GM18861 (cell line): ENCODE data around the gene ZNF670.

ENCODE experiments used
- ATAC-seq: cut with Tn5 transposase; IDR thresholded peaks from one replicate; pipeline ENCODE4 v1.9.1; 2021; ENCODE audit not compliant: unreplicated experiment

The ZNF670 gene

GRCh38 chr1:247104965-247105364 is 26.4 kb upstream of the ZNF670 start:
- no peak for ATAC-seq

GRCh38 chr1:247103859-247104591 is 25.4 kb upstream of the ZNF670 start, which contains the start of gene ZNF669:
Gene ZNF669 (minus strand): TSS chr1:247104356. CDS start chr1:247104199, 157 bp downstream.
- ATAC-seq = peak; percentile 98

- ATAC-seq = no peak
Measured at GRCh38 chr1:247102381-247102780, 23.8 kb upstream of the ZNF670 start.

DNA sequence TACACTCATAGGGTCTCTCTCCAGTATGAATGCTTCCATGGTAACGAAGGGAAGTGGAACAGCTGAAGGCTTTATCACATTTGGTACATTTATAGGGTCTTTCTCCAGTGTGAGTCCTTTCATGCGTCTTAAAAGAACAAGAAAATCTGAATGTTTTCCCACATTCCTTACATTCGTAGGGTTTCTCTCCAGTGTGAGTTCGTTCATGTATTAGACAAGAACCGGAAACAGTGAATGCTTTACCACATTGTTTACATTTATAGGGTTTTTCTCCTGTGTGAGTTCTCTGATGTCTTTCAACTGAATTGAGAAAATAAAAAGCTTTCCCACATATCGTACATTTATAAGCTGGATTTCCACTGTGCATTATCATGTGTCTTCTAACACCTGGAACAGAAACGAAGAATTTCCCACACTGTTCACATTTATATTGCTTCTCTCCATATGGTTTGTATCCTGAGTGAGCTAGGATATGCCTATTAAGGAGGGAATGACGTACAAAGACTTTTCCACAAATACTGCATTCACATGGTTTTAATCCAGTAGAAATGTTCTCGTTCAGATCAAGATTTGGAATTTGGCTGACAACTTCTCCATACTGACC is 22.2 kb upstream of the ZNF670 start:
- no peak for ATAC-seq

DNA sequence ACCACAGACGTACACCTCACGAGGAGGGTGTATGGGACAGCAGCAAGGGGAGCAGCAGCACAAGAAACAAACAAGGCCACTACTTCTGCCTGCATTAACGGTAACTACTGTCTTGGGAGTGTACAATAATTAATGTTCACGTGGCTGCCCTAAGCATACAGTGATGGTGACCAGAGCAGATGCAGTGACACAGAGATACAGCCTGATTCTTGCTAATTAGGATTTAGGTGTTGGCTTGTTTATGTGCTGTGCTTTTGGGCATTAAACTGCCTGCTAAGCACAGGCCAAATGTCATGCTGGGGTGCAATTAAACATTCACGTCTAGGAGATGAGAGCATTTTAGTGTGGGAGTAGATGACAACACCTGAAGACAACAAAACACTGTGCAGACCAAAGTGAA is 18.3 kb upstream of the ZNF670 start:
- no peak for ATAC-seq

DNA sequence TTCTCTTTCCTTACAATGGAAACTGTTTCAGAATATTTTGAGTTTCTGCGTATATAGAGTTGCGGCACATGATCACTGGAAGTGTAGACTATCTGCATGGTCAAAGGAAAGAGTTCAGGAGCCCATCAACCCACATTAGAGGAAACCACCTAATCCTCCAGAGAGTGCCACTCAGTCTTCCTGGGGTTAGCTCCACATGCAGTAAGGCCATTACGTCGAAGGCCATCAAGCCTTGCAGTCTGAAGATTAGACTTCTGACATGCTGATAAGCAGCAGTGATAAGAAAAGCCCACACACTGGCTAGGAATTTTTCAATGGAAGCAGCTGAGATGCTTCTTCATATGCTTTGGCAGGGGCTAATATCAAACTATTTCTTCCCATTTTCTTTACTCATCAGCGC is 17.9 kb upstream of the ZNF670 start:
- no peak for ATAC-seq

DNA sequence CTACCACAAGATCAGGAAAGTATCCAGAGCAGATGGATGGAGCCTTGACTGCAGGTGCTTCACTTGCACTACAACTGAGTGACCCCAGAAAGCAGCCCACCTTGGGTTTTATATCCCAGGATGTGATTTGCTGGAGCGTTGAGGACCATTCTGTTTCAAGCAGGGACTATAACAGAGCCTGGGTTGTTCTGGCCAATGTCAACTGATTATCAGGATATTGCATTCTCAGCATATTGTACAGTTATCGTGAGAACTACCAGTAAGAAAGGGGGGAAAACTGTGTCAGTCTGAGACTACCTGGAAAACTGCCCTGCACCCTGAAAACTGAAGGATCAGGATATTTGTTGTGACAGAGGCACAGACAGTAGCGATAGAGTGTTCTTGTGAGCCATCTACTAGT is 17.5 kb upstream of the ZNF670 start:
- ATAC-seq = no peak

- ATAC-seq = no peak
Measured at GRCh38 chr1:247090455-247090854, 11.8 kb upstream of the ZNF670 start.

DNA sequence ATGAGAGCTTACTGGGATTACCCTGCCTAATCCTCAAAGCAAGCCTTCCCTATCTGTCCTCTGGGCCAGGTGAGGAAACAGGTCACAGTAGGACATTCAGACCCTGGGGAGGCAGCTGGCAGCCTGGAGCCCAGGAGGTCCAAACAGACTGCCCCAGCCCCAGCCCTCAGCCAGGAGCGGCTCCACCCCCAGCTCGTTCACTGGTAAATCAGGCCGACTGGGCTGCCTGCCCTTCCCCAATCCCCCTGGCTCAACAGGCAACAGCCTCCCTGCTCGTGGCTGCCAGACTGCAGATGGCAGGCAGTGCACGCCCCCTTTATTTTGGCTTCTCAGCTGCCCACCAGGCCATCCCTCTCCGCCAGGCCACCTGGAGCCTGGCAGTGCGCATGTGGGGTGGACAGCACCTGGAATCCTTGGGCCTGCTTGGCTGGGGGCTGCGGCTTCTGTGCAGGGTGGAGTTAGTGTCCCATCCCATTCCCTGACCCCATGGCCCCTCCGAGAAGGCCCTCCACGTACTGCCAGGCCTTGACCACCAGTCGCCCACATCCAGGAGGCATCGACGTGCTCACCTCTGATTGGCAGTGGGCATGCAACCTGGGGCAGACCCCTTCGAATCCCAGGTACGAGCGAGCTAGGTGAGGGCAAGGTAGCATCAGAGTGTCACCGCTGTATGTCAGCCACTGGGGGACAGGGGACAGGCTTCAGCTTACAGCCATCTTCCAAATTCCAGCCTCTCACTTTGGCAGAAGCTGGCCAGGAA is 11.2 kb upstream of the ZNF670 start:
- ATAC-seq = no peak

- ATAC-seq = no peak
Measured at GRCh38 chr1:247088967-247089366, 10.4 kb upstream of the ZNF670 start.

DNA sequence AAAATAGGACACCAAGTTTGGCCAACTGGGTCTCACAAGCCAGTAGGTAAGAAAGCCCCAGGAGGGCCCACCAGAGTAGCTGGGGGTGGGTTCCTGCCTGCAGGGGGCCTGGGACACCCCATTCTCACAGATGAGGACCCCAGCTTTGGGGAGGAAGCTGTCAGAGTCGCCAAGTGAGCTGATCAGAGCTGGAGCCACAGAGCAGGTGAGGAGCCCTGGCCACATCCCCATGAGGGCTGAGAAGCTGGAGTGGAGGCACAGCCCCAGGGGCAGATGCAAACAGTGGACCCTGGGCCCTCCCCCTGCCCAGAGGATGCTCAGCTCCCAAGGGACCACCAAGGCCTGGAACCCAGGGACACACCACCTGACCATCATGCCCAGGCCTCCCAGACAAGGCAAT is 8.6 kb upstream of the ZNF670 start:
- no peak for ATAC-seq

- no peak for ATAC-seq
Measured at GRCh38 chr1:247085310-247085709, 6.7 kb upstream of the ZNF670 start.

GRCh38 chr1:247084771-247085170 is 6.2 kb upstream of the ZNF670 start:
- ATAC-seq = no peak

DNA sequence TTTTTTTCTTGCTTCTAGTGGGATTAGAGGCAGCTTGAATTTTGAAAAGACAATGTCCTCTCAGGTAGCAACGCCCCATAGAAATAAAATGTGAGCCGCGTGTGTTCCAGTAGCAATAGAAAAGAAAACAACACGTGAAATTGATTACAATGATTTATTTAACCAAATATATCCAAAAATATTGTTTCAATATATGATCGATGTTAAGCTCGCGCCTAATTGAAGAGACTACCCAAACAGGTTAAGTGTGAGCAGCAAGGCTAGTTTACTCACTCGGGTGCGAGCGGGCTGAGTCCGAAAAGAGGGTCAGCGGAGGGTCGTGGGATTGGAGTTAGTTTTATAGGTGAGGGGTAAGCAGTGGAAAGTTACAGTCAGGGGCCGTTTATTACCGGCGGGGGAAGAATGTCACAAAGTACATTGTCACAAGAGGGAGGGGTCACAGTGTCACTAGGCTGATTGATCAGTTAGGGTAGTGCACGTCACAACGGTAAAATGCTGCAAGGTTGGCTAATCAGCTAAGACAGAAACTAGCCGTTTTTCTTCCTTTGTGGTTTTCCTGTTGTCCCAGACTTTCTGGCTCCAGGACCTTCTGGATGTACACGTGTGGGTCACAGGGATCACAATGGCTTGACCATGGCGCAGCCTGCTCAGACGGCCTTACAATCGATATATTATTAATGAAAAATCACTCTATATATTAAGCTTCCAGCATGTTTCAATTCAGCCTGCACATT is 697 bp upstream of the ZNF670 start:
- ATAC-seq = no peak

DNA sequence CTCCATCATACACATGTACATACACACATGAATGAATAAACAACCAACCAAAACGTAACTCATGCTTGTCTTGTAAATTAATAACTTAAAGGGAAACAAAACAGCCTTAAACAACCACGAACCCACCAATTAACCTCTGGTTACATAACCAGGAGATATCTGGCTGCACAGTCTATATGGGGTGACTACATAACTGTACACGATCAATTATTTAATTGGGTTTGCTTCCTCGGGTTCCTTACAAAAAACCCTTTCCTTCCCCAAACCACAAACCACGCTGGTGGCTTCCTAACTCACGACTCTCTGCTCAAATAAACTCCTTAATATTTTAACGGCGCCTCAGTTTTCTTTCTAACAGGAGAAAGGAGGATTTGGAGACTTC is 744 bp downstream of the ZNF670 start:
- peak; percentile 33 for ATAC-seq

DNA sequence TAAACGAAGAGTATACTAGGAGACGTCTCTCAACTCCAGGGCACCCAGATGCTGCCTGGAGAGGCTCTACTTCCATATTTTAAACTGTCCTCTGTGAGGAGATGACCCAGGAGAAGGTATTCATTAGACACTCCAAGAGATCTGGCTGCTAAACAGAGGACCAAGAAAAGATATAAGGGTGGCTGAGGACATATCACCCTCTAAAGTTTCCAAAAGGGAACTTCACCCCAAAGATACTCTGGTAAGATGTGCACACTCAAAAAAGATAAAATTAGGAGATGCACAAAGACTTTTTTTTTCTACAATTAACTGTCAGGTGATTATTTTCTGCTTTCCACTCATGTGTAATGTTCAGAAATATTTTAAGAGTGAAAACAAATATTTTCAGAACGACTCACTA is 1.4 kb downstream of the ZNF670 start:
- ATAC-seq = no peak

- no peak for ATAC-seq
Measured at GRCh38 chr1:247070645-247071044, 8.0 kb downstream of the ZNF670 start.

DNA sequence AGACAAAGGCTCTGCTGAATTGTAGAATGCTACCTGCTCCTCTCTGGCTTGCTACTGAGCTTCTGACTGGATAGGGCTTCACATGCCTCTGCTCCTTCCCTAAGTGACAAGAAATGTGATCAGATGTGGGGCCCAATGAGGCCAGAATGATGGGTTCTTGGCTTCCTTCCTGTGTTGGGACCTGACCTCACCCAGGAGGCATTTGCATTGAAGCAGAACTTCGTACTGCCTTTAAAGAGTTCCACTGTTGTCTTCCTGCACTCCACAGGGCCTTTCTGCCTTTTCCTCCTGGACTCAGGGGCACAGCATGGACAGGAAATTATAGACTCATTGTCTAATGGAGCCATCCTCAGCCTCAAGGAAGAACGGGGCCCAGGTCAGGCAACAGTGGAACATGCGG is 14.3 kb downstream of the ZNF670 start:
- ATAC-seq = no peak

DNA sequence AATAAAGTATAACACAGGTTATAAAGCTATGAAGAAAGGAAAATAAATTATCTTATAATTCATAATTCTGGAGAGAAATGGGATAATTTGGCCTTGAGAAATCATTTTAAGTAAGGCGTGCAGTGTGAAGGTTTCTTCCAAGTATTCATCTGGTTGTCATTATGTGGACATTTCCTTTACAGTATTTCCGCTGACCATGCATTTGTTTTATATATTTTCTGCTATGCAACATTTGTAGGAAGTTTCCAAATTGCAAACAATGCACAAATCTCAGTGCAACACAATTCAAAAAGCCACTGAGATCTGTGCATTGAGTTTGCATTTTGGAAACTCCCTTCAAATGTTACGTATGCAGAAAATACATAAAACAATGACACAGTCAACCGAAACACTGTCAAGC is 17.8 kb downstream of the ZNF670 start:
- ATAC-seq = no peak

DNA sequence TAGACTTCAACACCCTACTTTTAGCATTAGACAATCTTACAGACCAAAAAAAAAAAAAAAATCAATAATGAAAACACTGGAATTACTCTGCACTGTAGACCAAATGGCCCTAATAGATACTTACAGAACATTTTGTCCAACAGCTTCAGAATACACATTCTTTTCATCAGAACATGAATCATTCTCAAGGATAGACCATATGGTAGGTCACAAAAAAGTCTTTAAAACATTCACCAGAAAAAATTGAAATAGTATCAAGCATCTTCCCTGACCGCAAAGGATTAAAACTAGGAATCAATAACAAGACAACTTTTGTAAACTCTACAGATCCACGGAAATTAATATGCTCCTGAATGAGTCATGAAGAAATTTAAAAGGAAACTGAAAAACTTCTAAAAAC is 22.5 kb downstream of the ZNF670 start:
- ATAC-seq = no peak

- no peak for ATAC-seq
Measured at GRCh38 chr1:247054992-247055415, 23.6 kb downstream of the ZNF670 start.
